ENCODE results near the gene MEF2A. TPM values are rescaled to one million over a fixed set of nuclear protein-coding genes. Genes with fewer than 3 reads are reported as not detected.

Gene MEF2A
- total and polyA plus RNA-seq, 9 donors, result 25.5 to 82.7 (median 59.9) TPM

DNA sequence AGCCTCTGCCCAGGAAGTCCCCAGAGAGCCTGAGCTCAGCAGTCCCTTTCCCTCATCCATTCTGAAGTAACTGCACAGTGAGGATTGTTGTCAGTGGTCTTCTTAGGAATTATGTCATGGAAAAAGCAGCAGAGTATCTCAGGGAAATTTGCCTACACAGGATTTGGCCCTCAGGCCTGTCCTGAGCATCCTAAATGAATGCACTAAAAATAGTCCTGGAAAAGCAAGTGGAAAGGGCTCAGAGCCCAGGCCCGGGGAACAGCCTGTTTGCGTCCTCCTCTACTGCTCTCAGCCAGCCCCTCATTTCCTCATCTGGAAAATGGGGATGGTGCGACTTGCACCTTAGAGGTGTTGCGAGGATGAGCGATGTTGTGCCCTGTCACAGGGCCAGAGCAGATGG lies 145.8 kb downstream of the MEF2A start:
- no peaks in the 10 kb centered on the region for H3K9me3 ChIP-seq
- no peaks in the 10 kb centered on the region for H3K36me3 ChIP-seq
- no peak overlapping the region for H3K27ac ChIP-seq
- no peaks in the 10 kb centered on the region for H3K27me3 ChIP-seq
- WGBS, 3 donors, result 78 to 87% (median 83%) methylated on average over 5 of the region's 5 CpGs
- no peak overlapping the region for H3K4me3 ChIP-seq
- no peak for TF ChIP-seq EP300 (IDR thresholded peaks at IDR 0.05)
- TF ChIP-seq, protein P1, sequence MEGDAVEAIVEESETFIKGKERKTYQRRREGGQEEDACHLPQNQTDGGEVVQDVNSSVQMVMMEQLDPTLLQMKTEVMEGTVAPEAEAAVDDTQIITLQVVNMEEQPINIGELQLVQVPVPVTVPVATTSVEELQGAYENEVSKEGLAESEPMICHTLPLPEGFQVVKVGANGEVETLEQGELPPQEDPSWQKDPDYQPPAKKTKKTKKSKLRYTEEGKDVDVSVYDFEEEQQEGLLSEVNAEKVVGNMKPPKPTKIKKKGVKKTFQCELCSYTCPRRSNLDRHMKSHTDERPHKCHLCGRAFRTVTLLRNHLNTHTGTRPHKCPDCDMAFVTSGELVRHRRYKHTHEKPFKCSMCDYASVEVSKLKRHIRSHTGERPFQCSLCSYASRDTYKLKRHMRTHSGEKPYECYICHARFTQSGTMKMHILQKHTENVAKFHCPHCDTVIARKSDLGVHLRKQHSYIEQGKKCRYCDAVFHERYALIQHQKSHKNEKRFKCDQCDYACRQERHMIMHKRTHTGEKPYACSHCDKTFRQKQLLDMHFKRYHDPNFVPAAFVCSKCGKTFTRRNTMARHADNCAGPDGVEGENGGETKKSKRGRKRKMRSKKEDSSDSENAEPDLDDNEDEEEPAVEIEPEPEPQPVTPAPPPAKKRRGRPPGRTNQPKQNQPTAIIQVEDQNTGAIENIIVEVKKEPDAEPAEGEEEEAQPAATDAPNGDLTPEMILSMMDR (IDR thresholded peaks at IDR 0.05), result no peak
- no peak for TF ChIP-seq POLR2A (IDR thresholded peaks at IDR 0.05)
- intact Hi-C loops (cut with DNase I), result no loop called here
- no peak for DNase-seq
- H3K4me1 ChIP-seq (ENCODE audit: insufficient read depth), result peaks cover 8% of the 10 kb centered on the region

DNA sequence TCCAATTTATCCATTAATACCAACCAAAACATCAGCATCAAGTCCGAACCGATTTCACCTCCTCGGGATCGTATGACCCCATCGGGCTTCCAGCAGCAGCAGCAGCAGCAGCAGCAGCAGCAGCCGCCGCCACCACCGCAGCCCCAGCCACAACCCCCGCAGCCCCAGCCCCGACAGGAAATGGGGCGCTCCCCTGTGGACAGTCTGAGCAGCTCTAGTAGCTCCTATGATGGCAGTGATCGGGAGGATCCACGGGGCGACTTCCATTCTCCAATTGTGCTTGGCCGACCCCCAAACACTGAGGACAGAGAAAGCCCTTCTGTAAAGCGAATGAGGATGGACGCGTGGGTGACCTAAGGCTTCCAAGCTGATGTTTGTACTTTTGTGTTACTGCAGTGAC lies 146.6 kb downstream of the MEF2A start:
- intact Hi-C loops (cut with DNase I), result no loop called here
- TF ChIP-seq POLR2A (IDR thresholded peaks at IDR 0.05), result no peak
- TF ChIP-seq, protein P1 (IDR thresholded peaks at IDR 0.05), result no peak
- TF ChIP-seq EP300 (IDR thresholded peaks at IDR 0.05), result no peak
- H3K9me3 ChIP-seq, result no peaks in the 10 kb centered on the region
- H3K27me3 ChIP-seq, result no peaks in the 10 kb centered on the region
- no peaks in the 10 kb centered on the region for H3K36me3 ChIP-seq
- DNase-seq, result no peak
- peaks cover 8% of the 10 kb centered on the region for H3K4me1 ChIP-seq (ENCODE audit: insufficient read depth)
- no peak overlapping the region for H3K27ac ChIP-seq
- WGBS, 3 donors, result 84 to 85% (median 85%) methylated on average over 18 of the region's 18 CpGs
- no peak overlapping the region for H3K4me3 ChIP-seq

DNA sequence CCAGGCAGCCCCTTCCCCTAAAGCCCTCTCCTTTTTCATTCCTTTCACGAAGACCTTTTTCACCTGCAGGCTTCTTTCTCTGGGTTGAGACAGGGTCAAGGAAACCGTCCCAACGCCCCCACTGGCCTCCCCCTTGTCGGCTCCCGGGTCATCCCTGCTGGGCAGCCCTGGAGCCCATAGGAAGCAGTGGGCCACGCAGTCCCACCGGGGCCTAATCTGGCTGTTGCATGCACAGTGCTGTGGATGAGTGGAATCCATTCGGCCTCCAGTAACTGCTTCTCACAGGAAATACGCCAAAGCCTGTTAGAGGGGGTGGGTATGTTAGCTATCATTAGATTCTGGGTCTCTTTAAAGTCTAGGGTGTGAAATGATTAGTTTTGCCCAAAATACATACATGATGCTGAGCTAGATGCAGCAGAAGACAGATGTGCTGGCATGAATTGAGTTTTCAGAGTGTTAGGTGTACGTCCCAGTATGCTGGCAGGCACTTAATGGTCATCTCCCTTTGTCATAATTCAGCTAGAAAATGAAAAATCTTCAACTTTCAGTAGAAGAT lies 150.8 kb downstream of the MEF2A start:
- TF ChIP-seq POLR2A (IDR thresholded peaks at IDR 0.05) (no peak), EP300 (IDR thresholded peaks at IDR 0.05) (no peak)
- TF ChIP-seq, protein P1 (IDR thresholded peaks at IDR 0.05), result no peak
- H3K27me3 ChIP-seq, result no peaks in the 10 kb centered on the region
- WGBS, 3 donors, result 59 to 69% (median 64%) methylated on average over 10 of the region's 10 CpGs
- DNase-seq, result no peak
- H3K9me3 ChIP-seq, result no peaks in the 10 kb centered on the region
- H3K27ac ChIP-seq, result no peak overlapping the region
- no peaks in the 10 kb centered on the region for H3K4me1 ChIP-seq (ENCODE audit: insufficient read depth)
- intact Hi-C loops (cut with DNase I), result no loop called here
- no peaks in the 10 kb centered on the region for H3K36me3 ChIP-seq
- no peak overlapping the region for H3K4me3 ChIP-seq

DNA sequence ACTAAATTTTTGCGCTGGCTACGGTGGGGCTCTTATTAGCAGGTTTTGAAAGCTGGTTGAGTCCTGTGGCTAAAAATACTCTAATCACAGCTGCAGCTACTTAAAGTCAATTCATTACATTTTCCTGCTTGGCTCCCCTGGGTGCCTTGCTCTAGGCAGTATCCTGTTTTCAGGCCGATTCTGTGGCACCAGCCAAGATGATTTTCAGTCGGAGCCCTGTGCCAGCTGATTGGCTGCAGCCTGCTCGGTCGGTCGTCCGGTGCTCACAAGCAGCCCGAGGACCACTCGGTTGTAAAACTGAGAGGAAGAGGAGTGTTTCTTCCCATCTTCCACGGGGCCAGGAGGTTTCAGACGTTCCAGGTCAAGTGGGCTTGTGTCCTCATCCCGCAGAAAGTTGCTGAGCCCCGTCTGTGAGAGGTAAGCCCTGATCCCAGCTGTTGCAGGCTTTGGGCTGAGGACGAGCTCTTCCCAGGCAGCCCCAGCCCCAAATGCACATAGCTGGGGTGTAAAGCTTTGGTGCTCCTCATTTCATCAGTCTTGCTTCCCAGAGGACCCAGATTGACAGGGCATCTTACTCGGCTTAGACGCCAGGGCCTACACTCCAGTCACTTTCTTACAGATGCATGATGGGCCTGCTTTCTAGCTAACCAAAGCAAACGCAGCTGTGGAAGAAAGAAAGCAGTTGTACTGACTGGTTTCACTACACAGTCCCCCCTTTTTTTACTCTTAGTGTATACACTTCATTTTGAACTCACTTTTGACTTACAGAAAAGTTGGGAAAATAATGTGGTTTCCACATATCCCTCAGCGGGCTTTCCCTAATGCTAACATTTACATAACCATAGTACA lies 151.6 kb downstream of the MEF2A start:
- TF ChIP-seq, protein P1 (IDR thresholded peaks at IDR 0.05), result no peak
- TF ChIP-seq EP300 (IDR thresholded peaks at IDR 0.05) (no peak), POLR2A (IDR thresholded peaks at IDR 0.05) (no peak)
- WGBS, 3 donors, result 33 to 44% (median 40%) methylated on average over 19 of the region's 19 CpGs
- H3K9me3 ChIP-seq, result no peaks in the 10 kb centered on the region
- H3K27me3 ChIP-seq, result no peaks in the 10 kb centered on the region
- intact Hi-C loops (cut with DNase I), result no loop called here
- H3K4me3 ChIP-seq, result no peak overlapping the region
- DNase-seq, result peak in 2 of 5 donors; percentile 44 to 53
- no peak overlapping the region for H3K27ac ChIP-seq
- H3K36me3 ChIP-seq, result no peaks in the 10 kb centered on the region
- H3K4me1 ChIP-seq (ENCODE audit: insufficient read depth), result no peaks in the 10 kb centered on the region
